Keratinocyte (primary cell): ENCODE data around the gene WDR17.

Experiments used
- CTCF ChIP-seq, 3 experiments: IDR thresholded peaks in 1 of 3; conservative IDR thresholded peaks in 1 of 3; optimal IDR thresholded peaks in 1 of 3; 2 replicates in 2 of 3; 3 replicates in 1 of 3; pipeline versions ENCODE3 to v1.5.1; 2011; ENCODE audit warnings: low read length in 3 of 3, mild to moderate bottlenecking in 3 of 3, moderate library complexity in 2 of 3, control low read depth in 1 of 3, inconsistent platforms in 1 of 3; ENCODE audit not compliant: insufficient read depth in 2 of 3; ENCODE audit errors: extremely low read depth in 1 of 3
- EZH2 ChIP-seq: IDR thresholded peaks from one replicate; pipeline ENCODE4 v1.6.1; 2012; ENCODE audit warnings: inconsistent platforms, mild to moderate bottlenecking, low read length, moderate library complexity

GRCh38 chr4:176066757-176067156 lies 1.1 kb downstream of the WDR17 start:
- TF ChIP-seq CTCF (optimal IDR thresholded peaks at IDR 0.05 in 1 of 3, IDR thresholded peaks at IDR 0.05 in 1 of 3, conservative IDR thresholded peaks at IDR 0.05 in 1 of 3; ENCODE audit: extremely low read depth in 1 of 3, insufficient read depth in 2 of 3, low read length in 3 of 3), result no peak
- TF ChIP-seq EZH2, result no peak
